Aorta (tissue), 5 donors: Measurements from ENCODE around the gene TUBGCP6. TPM values are rescaled to one million over a fixed set of nuclear protein-coding genes. Genes with fewer than 3 reads are reported as not detected.

Source experiments
- ATAC-seq: fragments of 200-7000 bp; cut with Tn5 transposase; one replicate; pipeline ENCODE4 v1.9.1; 2022; ENCODE audit warnings: moderate library complexity; ENCODE audit not compliant: low FRiP score
- DNase-seq, 2 donors: peaks; one replicate each; pipeline ENCODE4 v3.0.0-alpha.2; 2020
- H3K27ac ChIP-seq, 2 donors: one replicate each; pipeline ENCODE4 v1.5.1; 2013; ENCODE audit warnings: low read length in 2 of 2, mild to moderate bottlenecking in 2 of 2, moderate library complexity in 2 of 2, control low read depth in 1 of 2, inconsistent platforms in 1 of 2, low read depth in 1 of 2
- H3K27me3 ChIP-seq, 2 donors: one replicate each; pipeline ENCODE4 v1.6.1; 2013; ENCODE audit warnings: control low read depth in 1 of 2, low read length in 1 of 2, mild to moderate bottlenecking in 1 of 2, moderate library complexity in 1 of 2; ENCODE audit not compliant: insufficient read depth in 2 of 2, control insufficient read depth in 1 of 2
- H3K36me3 ChIP-seq, 2 donors: one replicate each; pipeline ENCODE4 v1.6.1; 2013; ENCODE audit warnings: control low read depth in 1 of 2, low read length in 1 of 2, mild to moderate bottlenecking in 1 of 2; ENCODE audit not compliant: insufficient read depth in 2 of 2, control insufficient read depth in 1 of 2
- H3K4me1 ChIP-seq, 2 donors: one replicate each; pipeline ENCODE4 v1.6.1; 2013; ENCODE audit warnings: low read length in 2 of 2, control low read depth in 1 of 2, mild to moderate bottlenecking in 1 of 2, moderate library complexity in 1 of 2; ENCODE audit not compliant: insufficient read depth in 2 of 2, control insufficient read depth in 1 of 2
- H3K4me3 ChIP-seq, 2 donors: one replicate each; pipeline ENCODE4 v1.5.1; 2013; ENCODE audit warnings: low read length in 2 of 2, control low read depth in 1 of 2, mild to moderate bottlenecking in 1 of 2
- H3K9me3 ChIP-seq: one replicate; pipeline ENCODE4 v1.6.1; 2013; ENCODE audit warnings: mild to moderate bottlenecking, low read length; ENCODE audit not compliant: control insufficient read depth
- WGBS, 2 donors: extraction: QIAGEN DNeasy Blood & Tissue Kit; methylation state at CpG; one replicate each; pipeline ENCODE4 v1.1.7; 2013; 5-methylcytosine and 5-hydroxymethylcytosine counted together
- intact Hi-C, 2 donors: fragments of 100-400 bp; cut with DNase I; formaldehyde crosslinking; loops; one replicate each; pipeline versions ENCODE4 v1.14.2 to v1.15.0; 2022
- polyA plus RNA-seq, 2 donors: library from polyadenylated mRNA; stranded (reverse); fragments of 200-250 nt; gene quantifications; one replicate each; pipeline ENCODE4 v1.2.3, GENCODE V29; 2013
- total RNA-seq, 2 donors: library from RNA; stranded (reverse); fragmentation: NEBNext Ultra II Directional; extraction: Animal tissue kit (Norgen Biotek cat#: 25700); gene quantifications; one replicate each; pipeline ENCODE4 v1.2.1, GENCODE V29; 2021
- donor health status: healthy with polysubstance abuse.
- donor health status: Bipolar disorder and iron deficiency.
- donor health status: DM: no; HTN: no; CAD: no.
- donor health status: DM: no; HTN: no; CAD: no.
- donor health status: DM: yes; HTN: yes; CAD: no.

Gene TUBGCP6
- total and polyA plus RNA-seq, 4 donors, result 7.0 to 134 (median 39.3) TPM

- no peaks in the 10 kb centered on the region for H3K36me3 ChIP-seq
- no peaks in the 10 kb centered on the region for H3K9me3 ChIP-seq
- ATAC-seq (no peak), DNase-seq (no peak)
- H3K27ac ChIP-seq, result no peak overlapping the region
- H3K4me1 ChIP-seq, result no peaks in the 10 kb centered on the region
- no peaks in the 10 kb centered on the region for H3K27me3 ChIP-seq
- intact Hi-C loops, result no loop called here
- 3 to 4% methylated on average over 25 to 47 of the region's 47 CpGs for WGBS, 2 donors
- H3K4me3 ChIP-seq, result peak overlapping the region; percentile 58 to 68
Observed at GRCh38 chr22:50186181-50186714, 58.6 kb downstream of the TUBGCP6 start.

- Histone ChIP-seq H3K4me3 (peak within 1 kb of the TSS; percentile 58 to 68), H3K36me3 (no peaks in the 10 kb centered on the region), H3K9me3 (no peaks in the 10 kb centered on the region), H3K27me3 (no peaks in the 10 kb centered on the region), H3K27ac (no peak within 1 kb of the TSS), H3K4me1 (no peaks in the 10 kb centered on the region)
- DNase-seq, result peak; percentile 94 to 95
- intact Hi-C loops, result no loop called here
- ATAC-seq, result peak; percentile 91
- WGBS, 2 donors, result 1 to 3% methylated on average over 35 to 90 of the region's 90 CpGs
Observed at GRCh38 chr22:50185375-50186087, 59.3 kb downstream of the TUBGCP6 start, which contains the start of gene TRABD. Gene TRABD (plus strand): TSS chr22:50185913. CDS start chr22:50193061, 7,148 bp downstream.

GRCh38 chr22:50184902-50185374, 59.9 kb downstream of the TUBGCP6 start:
- Histone ChIP-seq H3K27ac (no peak overlapping the region), H3K4me1 (no peaks in the 10 kb centered on the region), H3K27me3 (no peaks in the 10 kb centered on the region), H3K4me3 (peak overlapping the region in 1 of 2 donors; percentile 12), H3K36me3 (no peaks in the 10 kb centered on the region), H3K9me3 (no peaks in the 10 kb centered on the region)
- 27 to 38% methylated on average over 35 to 63 of the region's 63 CpGs for WGBS, 2 donors
- intact Hi-C loops, result no loop called here
- ATAC-seq, result no peak
- no peak for DNase-seq

GRCh38 chr22:50184004-50184901, 60.6 kb downstream of the TUBGCP6 start:
- DNase-seq (peak in 1 of 2 donors; percentile 82), ATAC-seq (no peak)
- H3K27ac ChIP-seq, result no peak overlapping the region
- 73% methylated on average over 32 of the region's 32 CpGs for WGBS, 2 donors
- no peaks in the 10 kb centered on the region for H3K27me3 ChIP-seq
- intact Hi-C loops, result no loop called here
- H3K36me3 ChIP-seq, result no peaks in the 10 kb centered on the region
- no peak overlapping the region for H3K4me3 ChIP-seq
- H3K9me3 ChIP-seq, result no peaks in the 10 kb centered on the region
- H3K4me1 ChIP-seq, result no peaks in the 10 kb centered on the region

- intact Hi-C loops, result no loop called here
- H3K27ac ChIP-seq, result no peak overlapping the region
- no peak overlapping the region for H3K4me3 ChIP-seq
- no peaks in the 10 kb centered on the region for H3K36me3 ChIP-seq
- H3K4me1 ChIP-seq, result no peaks in the 10 kb centered on the region
- H3K27me3 ChIP-seq, result no peaks in the 10 kb centered on the region
- H3K9me3 ChIP-seq, result no peaks in the 10 kb centered on the region
- DNase-seq (peak in 1 of 2 donors; percentile 54), ATAC-seq (no peak)
- 81 to 84% methylated on average over 19 of the region's 19 CpGs for WGBS, 2 donors
Observed at GRCh38 chr22:50183141-50183971, 61.5 kb downstream of the TUBGCP6 start.

GRCh38 chr22:50182176-50183081, 62.4 kb downstream of the TUBGCP6 start:
- WGBS, 2 donors, result 68 to 70% methylated on average over 31 of the region's 31 CpGs
- ATAC-seq (no peak), DNase-seq (peak in 1 of 2 donors; percentile 53)
- Histone ChIP-seq H3K27ac (no peak overlapping the region), H3K36me3 (no peaks in the 10 kb centered on the region), H3K4me1 (no peaks in the 10 kb centered on the region), H3K27me3 (no peaks in the 10 kb centered on the region), H3K4me3 (no peak overlapping the region), H3K9me3 (no peaks in the 10 kb centered on the region)
- intact Hi-C loops, result no loop called here

GRCh38 chr22:50180727-50181521, 63.9 kb downstream of the TUBGCP6 start:
- no peaks in the 10 kb centered on the region for H3K9me3 ChIP-seq
- intact Hi-C loops, result no loop called here
- no peaks in the 10 kb centered on the region for H3K36me3 ChIP-seq
- ATAC-seq, result no peak
- DNase-seq, result peak in 1 of 2 donors; percentile 68
- H3K27ac ChIP-seq, result no peak overlapping the region
- H3K4me1 ChIP-seq, result no peaks in the 10 kb centered on the region
- WGBS, 2 donors, result 94% methylated on average over 27 of the region's 27 CpGs
- H3K4me3 ChIP-seq, result no peak overlapping the region
- no peaks in the 10 kb centered on the region for H3K27me3 ChIP-seq
